HG03108 (cell line): ENCODE data around the gene SBNO2.

Experiments used
- ATAC-seq: cut with Tn5 transposase; IDR thresholded peaks from one replicate; pipeline ENCODE4 v1.9.1; 2021; ENCODE audit warnings: moderate library complexity; ENCODE audit not compliant: unreplicated experiment

SBNO2 gene

GRCh38 chr19:1076951-1077350 lies 97.1 kb downstream of the SBNO2 start:
- peak; percentile 65 for ATAC-seq

DNA sequence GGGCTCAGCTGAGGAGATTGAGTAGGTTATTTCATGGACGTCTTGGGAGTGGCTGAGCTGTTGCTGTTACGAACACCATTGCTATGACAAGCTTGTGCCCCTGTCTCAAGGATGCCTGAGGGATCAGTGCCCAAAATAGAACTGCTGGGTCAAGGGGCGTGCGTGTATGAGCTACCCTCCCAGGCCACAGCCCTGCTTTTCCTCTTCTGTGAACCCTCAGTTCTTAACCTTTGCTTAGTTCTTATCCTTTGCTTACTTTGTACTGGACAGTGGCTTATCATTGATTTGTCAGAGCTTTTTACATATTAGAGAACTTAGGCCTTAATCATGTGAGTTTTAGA lies 98.1 kb downstream of the SBNO2 start:
- no peak for ATAC-seq

- peak; percentile 38 for ATAC-seq
Observed at GRCh38 chr19:1074544-1075283, 99.4 kb downstream of the SBNO2 start.

DNA sequence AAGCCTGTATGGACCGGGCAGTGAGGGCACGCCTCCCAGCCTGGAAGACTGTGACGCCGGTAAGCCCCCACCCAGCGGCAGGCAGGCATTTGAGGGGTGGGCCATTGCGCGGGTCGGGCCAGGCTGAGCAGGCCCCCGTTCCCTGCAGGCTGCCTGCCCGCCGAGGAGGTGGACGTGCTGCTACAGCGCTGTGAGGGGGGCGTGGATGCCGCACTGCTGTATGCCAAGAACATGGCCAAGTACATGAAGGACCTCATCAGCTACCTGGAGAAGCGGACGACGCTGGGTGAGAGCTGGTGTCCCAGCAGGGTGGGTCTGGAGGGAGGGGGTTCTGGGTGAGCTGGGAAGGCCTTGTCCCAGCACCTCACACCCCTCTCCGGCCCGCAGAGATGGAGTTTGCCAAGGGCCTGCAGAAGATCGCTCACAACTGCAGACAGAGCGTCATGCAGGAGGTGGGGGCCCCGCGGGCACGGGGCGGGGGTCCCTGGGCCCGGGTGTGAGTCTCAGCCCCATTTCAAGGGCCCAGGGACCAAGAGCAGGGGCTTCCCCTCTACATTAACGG lies 100.0 kb downstream of the SBNO2 start:
- no peak for ATAC-seq

GRCh38 chr19:1073063-1073955 lies 100.8 kb downstream of the SBNO2 start:
- ATAC-seq: no peak

- ATAC-seq: no peak
Observed at GRCh38 chr19:1072371-1073015, 101.6 kb downstream of the SBNO2 start.

GRCh38 chr19:1070931-1071791 lies 102.9 kb downstream of the SBNO2 start:
- ATAC-seq: no peak

DNA sequence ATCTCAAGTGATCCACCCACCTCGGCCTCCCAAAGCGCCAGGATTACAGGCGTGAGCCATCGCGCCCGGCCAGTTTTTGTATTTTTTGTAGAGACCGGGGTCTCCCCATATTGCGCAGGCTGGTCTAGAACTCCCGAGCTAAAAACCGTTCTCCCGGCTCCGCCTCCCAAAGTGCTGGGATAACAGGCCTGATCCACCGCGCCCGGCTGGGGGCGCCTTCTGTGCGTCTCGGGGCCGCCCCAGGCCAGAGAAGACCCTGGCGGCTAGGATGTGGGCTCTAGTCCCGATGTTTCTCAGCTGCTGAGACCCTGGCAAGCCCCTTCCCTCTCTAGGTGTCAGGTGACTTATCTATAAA lies 103.5 kb downstream of the SBNO2 start:
- ATAC-seq: no peak

DNA sequence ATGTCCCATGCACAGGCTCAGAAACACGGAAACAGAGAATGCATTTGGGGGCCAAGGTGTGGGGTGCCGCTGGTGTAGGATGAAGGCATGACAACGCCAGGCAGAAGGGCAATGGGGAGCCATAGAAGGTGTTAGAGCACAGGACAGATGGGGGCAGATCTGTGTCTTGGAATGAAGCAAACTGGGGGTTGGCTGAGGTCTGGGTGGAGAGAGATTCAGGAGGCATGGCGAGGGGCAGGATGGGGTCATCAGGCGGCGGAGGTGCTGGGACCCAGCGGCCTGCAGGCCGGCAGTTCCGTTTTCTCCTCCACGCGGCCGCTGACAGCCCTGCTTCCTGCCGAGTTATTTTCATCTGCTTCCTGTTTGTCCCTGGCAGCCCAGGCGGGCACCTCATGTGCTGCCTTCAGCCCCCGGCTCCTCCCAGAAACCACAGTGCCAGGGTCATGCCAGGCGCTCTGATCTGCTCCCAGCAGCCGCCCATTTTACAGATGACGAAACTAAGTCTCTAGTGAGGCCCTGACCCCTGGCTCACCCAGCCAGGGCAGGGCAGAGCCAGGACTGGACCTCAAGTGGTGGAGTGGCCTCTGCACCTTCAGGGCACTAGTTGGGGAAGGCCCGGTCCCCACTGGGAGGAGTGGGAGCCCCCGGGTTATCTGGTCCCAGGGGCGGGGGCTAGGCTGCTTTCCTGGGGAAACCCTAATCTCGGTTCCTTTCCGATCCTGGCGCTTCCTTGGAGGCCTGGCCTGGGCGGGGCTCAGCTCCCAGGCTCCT lies 104.9 kb downstream of the SBNO2 start:
- no peak for ATAC-seq

DNA sequence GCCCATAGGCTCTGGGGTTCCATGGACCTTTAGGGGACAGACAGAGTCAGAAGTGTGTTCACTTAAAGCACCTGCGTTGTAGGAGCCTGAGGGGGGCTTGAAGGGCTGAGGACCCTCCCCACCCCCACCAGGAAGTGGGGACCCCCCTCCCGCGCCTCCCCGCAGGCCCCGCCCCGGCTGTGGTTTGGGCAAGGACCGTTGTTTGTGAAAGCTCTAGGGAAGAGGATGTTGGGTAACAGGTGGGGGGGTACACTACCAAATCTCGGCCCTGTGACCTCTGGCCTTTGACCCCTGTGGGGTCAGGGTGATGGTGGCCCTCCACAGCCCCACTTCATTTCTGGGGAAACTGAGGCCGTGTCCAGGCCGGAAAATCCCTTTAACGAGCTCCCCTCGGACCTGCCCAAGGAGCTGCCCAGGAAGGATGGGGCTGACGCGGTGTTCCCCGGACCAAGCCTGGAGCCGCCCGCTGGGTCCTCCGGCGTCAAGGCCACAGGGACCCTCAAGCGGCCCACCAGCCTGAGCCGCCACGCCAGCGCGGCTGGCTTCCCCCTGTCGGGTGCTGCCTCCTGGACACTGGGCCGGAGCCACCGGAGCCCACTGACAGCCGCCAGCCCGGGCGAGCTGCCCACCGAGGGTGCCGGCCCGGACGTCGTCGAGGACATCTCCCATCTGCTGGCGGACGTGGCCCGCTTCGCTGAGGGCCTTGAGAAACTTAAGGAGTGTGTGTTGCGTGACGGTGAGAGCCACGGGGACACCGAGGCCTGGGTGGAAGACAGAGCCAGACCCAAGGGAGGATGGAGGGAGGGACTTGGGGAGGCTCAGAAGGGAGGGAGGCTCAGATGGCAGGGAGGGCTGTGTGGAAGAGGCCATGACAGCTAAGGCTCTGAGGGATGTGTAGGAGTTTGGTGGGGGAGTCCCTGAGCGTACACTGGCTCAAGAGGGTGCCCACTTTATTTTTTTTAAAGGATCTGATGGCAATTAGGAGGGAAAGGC lies 105.8 kb downstream of the SBNO2 start:
- ATAC-seq: no peak

- peak; percentile 9 for ATAC-seq
Observed at GRCh38 chr19:1067341-1067957, 106.6 kb downstream of the SBNO2 start.

DNA sequence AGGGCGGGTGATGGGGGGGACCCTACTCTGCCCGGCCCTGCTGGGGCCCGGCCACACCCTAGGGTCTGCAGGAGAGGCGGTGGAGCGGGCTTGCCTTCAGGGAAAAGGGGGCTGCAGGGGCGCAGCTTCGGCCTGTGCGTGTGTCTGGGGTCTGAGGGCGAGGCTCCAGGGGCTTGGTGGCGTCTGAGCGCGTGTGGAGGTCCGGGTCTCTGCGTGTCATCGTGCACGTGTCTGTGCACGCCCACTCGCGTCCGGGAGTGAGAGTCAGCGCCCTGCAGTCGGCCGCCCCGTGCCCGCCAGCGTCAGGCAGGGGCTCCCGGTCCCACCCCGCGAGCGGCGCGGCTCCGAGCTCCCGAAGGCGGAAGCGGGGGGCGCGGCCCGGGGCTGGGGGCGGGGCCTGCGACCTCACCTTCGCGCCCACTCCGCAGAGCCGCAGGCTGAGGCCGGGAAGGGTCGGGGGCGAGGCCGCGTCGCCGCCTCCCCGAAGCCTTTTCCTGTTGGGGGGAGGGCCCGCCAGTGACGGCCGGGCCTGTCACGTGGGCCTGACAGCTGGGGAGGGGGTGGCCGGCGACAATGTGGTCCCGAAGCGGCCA lies 107.2 kb downstream of the SBNO2 start, which contains the start of gene ARHGAP45:
ARHGAP45 (plus strand) TSS at position 420 of the 593 bp plus-strand sequence. CDS start 239 bp downstream, outside the sequence.
- peak; percentile 35 for ATAC-seq

GRCh38 chr19:1066251-1066747 lies 107.8 kb downstream of the SBNO2 start:
- no peak for ATAC-seq

GRCh38 chr19:1065606-1066109 lies 108.4 kb downstream of the SBNO2 start:
- ATAC-seq: no peak

- ATAC-seq: no peak
Observed at GRCh38 chr19:1064661-1065605, 109.1 kb downstream of the SBNO2 start.
